Right lobe of liver (tissue), 6 donors: ENCODE results near the gene XRCC3. TPM values are rescaled to one million over a fixed set of nuclear protein-coding genes. Genes with fewer than 3 reads are reported as not detected.

Source experiments
- ATAC-seq, 4 donors: fragments of 200-7000 bp; cut with Tn5 transposase; one replicate each; pipeline ENCODE4 v1.9.1; 2020; ENCODE audit warnings: mild to moderate bottlenecking in 4 of 4, moderate library complexity in 4 of 4
- DNase-seq, 3 donors: peaks; one replicate each; pipeline ENCODE4 v3.0.0-alpha.2; 2020
- H3K27ac ChIP-seq, 3 donors: fragments of 200-600 bp; one replicate each; pipeline ENCODE4 v1.8.0; 2022
- H3K27me3 ChIP-seq, 2 donors: fragments of 200-600 bp; one replicate each; pipeline ENCODE4 v1.8.0; 2022
- H3K36me3 ChIP-seq, 4 donors: fragments of 200-600 bp; sonication (generic) in 1 of 4; one replicate each; pipeline versions ENCODE4 v1.5.1 to v1.8.0; 2017 to 2022; ENCODE audit warnings: control low read depth in 1 of 4
- H3K4me1 ChIP-seq, 4 donors: fragments of 200-600 bp; sonication (generic) in 1 of 4; one replicate each; pipeline versions ENCODE4 v1.5.1 to v1.8.0; 2017 to 2022; ENCODE audit warnings: control low read depth in 1 of 4
- H3K4me3 ChIP-seq, 3 donors: fragments of 200-600 bp; one replicate each; pipeline ENCODE4 v1.8.0; 2022
- H3K9me3 ChIP-seq, 4 donors: fragments of 200-600 bp; sonication (generic) in 1 of 4; one replicate each; pipeline versions ENCODE4 v1.5.1 to v1.8.0; 2017 to 2022; ENCODE audit warnings: control low read depth in 1 of 4
- CTCF ChIP-seq, 4 donors: fragments of 200-600 bp in 3 of 4; fragments of 450-650 bp in 1 of 4; IDR thresholded peaks; one replicate each; pipeline versions ENCODE4 v1.5.1 to v1.8.0; 2016 to 2022; ENCODE audit warnings: antibody characterized with exemption in 4 of 4, mild to moderate bottlenecking in 2 of 4
- POLR2A ChIP-seq: fragments of 450-650 bp; IDR thresholded peaks from one replicate; pipeline ENCODE4 v1.6.1; 2017; ENCODE audit warnings: antibody characterized with exemption, mild to moderate bottlenecking
- WGBS: methylation state at CpG from one replicate; pipeline ENCODE4 v1.1.6; 2018; ENCODE audit warnings: low coverage, low lambda C conversion rate; ENCODE audit not compliant: insufficient coverage; ENCODE audit errors: missing lambda C conversion rate; 5-methylcytosine and 5-hydroxymethylcytosine counted together
- intact Hi-C, 2 donors: fragments of 100-400 bp; cut with DNase I; formaldehyde crosslinking; loops; one replicate each; pipeline versions ENCODE4 v1.11.2 to v1.14.1; 2022
- total RNA-seq, 6 experiments: library from RNA; depleted of rRNA in 2 of 6; stranded (reverse); fragments of >200 nt in 2 of 6; fragmentation: NEBNext Ultra II Directional in 3 of 6; extraction: Animal tissue kit (Norgen Biotek cat#: 25700) in 3 of 6; gene quantifications; one replicate each; pipeline versions ENCODE4 v1.1.0 to v1.2.4, GENCODE V29; 2016 to 2023
- donor health status: DM: no; HTN: yes; CAD: no.
- donor health status: DM: no; HTN: no; CAD: no.
- donor health status: DM: no; HTN: no; CAD: no.
- donor health status: DM: no; HTN: yes; CAD: no.
- donor health status: DM: no; HTN: yes; CAD: no.

Gene XRCC3
- total RNA-seq, 6 experiments from 2014 or later = 0.88 to 6.3 (median 1.8) TPM

GRCh38 chr14:103662029-103662428 lies 53.2 kb downstream of the XRCC3 start:
- no peak overlapping the region for H3K4me3 ChIP-seq
- H3K27ac ChIP-seq = no peak overlapping the region
- 63% methylated on average over 3 of the region's 10 CpGs for WGBS
- ATAC-seq (no peak), DNase-seq (no peak)
- no peaks in the 10 kb centered on the region for H3K4me1 ChIP-seq
- no peaks in the 10 kb centered on the region for H3K27me3 ChIP-seq
- intact Hi-C loops = no loop called here
- H3K36me3 ChIP-seq = peaks cover 0 to 84% (median 24%) of the 10 kb centered on the region in 4 donors
- TF ChIP-seq CTCF (IDR thresholded peaks at IDR 0.05) = no peak
- TF ChIP-seq POLR2A = no peak
- H3K9me3 ChIP-seq = no peaks in the 10 kb centered on the region

GRCh38 chr14:103659631-103660030 lies 55.6 kb downstream of the XRCC3 start:
- no peaks in the 10 kb centered on the region for H3K9me3 ChIP-seq
- ATAC-seq (no peak), DNase-seq (no peak)
- H3K4me1 ChIP-seq = peaks cover 0 to 8% (median 0%) of the 10 kb centered on the region in 4 donors
- H3K27me3 ChIP-seq = no peaks in the 10 kb centered on the region
- H3K27ac ChIP-seq = no peak overlapping the region
- 84% methylated on average over 7 of the region's 7 CpGs for WGBS
- H3K4me3 ChIP-seq = no peak overlapping the region
- TF ChIP-seq POLR2A (no peak), CTCF (IDR thresholded peaks at IDR 0.05) (no peak)
- intact Hi-C loops = no loop called here
- peaks cover 0 to 94% (median 35%) of the 10 kb centered on the region in 4 donors for H3K36me3 ChIP-seq

- intact Hi-C loops = no loop called here
- 81% methylated on average over 13 of the region's 13 CpGs for WGBS
- H3K27ac ChIP-seq = no peak overlapping the region
- TF ChIP-seq CTCF (IDR thresholded peaks at IDR 0.05) = no peak
- no peak for TF ChIP-seq POLR2A
- H3K4me1 ChIP-seq = peaks cover 0 to 8% (median 0%) of the 10 kb centered on the region in 4 donors
- no peaks in the 10 kb centered on the region for H3K9me3 ChIP-seq
- H3K4me3 ChIP-seq = no peak overlapping the region
- H3K36me3 ChIP-seq = peaks cover 0 to 80% (median 34%) of the 10 kb centered on the region in 4 donors
- H3K27me3 ChIP-seq = no peaks in the 10 kb centered on the region
- ATAC-seq (peak in 1 of 4 donors; percentile 42), DNase-seq (no peak)
These were observed 57.8 kb downstream of the XRCC3 start for GRCh38 chr14:103657471-103657870.

- DNase-seq (no peak), ATAC-seq (no peak)
- Histone ChIP-seq H3K36me3 (peaks cover 0 to 73% (median 31%) of the 10 kb centered on the region in 4 donors), H3K27me3 (no peaks in the 10 kb centered on the region), H3K4me1 (peaks cover 0 to 8% (median 0%) of the 10 kb centered on the region in 4 donors), H3K9me3 (no peaks in the 10 kb centered on the region), H3K27ac (no peak overlapping the region), H3K4me3 (no peak overlapping the region)
- WGBS = no CpG with 5 or more reads among the region's 1 CpG
- intact Hi-C loops = no loop called here
- TF ChIP-seq CTCF (IDR thresholded peaks at IDR 0.05) (no peak), POLR2A (no peak)
These were observed 58.5 kb downstream of the XRCC3 start for GRCh38 chr14:103656756-103657133.
